Esophagus squamous epithelium (tissue), 4 donors: ENCODE measurements around the gene TNP2.

Experiments
- POLR2A ChIP-seq, 4 donors: fragments of 450-650 bp; IDR thresholded peaks; one replicate each; pipeline ENCODE4 v1.6.1; 2017; ENCODE audit warnings: antibody characterized with exemption in 4 of 4, mild to moderate bottlenecking in 4 of 4, moderate library complexity in 3 of 4
- TF ChIP-seq, protein P1 (sequence below), 6 experiments: fragments of 450-650 bp in 4 of 6; fragments of 200-600 bp in 2 of 6; sonication (generic) in 2 of 6; IDR thresholded peaks; one replicate each; pipeline ENCODE4 v1.5.1; 2016 to 2019; ENCODE audit warnings: antibody characterized with exemption in 6 of 6, mild to moderate bottlenecking in 4 of 6, moderate library complexity in 4 of 6

DNA sequence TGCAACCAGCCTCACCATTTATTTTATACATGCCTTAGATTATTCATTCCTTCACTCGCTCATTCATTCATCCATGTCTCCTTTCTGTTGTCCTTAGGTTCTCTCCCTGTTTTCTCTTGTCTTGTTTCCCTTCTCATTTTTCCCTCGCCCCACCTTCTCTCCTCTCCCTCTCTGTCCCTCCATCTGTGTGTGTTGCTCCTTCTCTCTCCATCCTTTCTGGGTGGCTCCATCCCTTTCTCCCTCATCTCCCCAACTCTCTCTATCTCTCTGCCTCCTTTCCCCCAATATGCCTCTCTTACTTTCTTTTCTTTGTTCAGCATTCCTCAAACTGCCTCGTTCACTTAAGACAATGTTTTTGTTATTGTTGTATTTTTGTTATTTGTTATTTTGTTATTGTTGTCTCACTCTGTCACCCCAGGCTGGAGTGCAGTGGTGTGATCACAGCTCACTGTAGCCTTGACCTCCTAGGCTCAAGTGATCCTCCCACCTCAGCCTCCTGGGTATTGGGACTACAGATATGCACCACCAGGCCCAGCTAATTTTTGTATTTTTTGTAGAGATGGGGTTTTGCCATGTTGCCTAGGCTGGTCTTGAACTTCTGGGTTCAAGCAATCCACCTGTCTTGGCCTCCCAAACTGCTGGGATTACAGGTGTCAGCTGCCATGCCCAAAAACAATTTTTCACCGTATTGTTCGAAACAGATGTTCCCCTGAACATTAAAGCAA is 27.5 kb downstream of the TNP2 start:
- TF ChIP-seq, protein P1, sequence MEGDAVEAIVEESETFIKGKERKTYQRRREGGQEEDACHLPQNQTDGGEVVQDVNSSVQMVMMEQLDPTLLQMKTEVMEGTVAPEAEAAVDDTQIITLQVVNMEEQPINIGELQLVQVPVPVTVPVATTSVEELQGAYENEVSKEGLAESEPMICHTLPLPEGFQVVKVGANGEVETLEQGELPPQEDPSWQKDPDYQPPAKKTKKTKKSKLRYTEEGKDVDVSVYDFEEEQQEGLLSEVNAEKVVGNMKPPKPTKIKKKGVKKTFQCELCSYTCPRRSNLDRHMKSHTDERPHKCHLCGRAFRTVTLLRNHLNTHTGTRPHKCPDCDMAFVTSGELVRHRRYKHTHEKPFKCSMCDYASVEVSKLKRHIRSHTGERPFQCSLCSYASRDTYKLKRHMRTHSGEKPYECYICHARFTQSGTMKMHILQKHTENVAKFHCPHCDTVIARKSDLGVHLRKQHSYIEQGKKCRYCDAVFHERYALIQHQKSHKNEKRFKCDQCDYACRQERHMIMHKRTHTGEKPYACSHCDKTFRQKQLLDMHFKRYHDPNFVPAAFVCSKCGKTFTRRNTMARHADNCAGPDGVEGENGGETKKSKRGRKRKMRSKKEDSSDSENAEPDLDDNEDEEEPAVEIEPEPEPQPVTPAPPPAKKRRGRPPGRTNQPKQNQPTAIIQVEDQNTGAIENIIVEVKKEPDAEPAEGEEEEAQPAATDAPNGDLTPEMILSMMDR (IDR thresholded peaks at IDR 0.05), result no peak
- no peak for TF ChIP-seq POLR2A (IDR thresholded peaks at IDR 0.05)
